K562 (cell line): Measurements from ENCODE around the gene CD6. TPM values are rescaled to one million over a fixed set of nuclear protein-coding genes. Genes with fewer than 3 reads are reported as not detected.

Experiments
- ATAC-seq: fragments of 200-7000 bp; cut with Tn5 transposase; 3 replicates; pipeline ENCODE4 v1.9.1; 2020; ENCODE audit warnings: moderate library complexity
- BruUV-seq: library from RNA; stranded (reverse); fragments of 400-500 nt; replicated peaks from 2 replicates; lab custom pipeline; 2021; lab: Mats Ljungman, UMichigan
- CTCF ChIA-PET: fragments of 300-600 bp; formaldehyde crosslinking; extraction: SDS; loops from one replicate; lab custom pipeline; 2021; ENCODE audit warnings: low intra/inter-chr PET ratio; lab: Yijun Ruan, JAX
- POLR2A ChIA-PET: fragments of 300-600, 350-650 bp; sonication (Branson Sonifier 250); formaldehyde crosslinking; extraction: SDS; loops from one replicate; lab custom pipeline; 2021; ENCODE audit warnings: antibody characterized with exemption, inconsistent platforms; lab: Yijun Ruan, JAX
- DNase-seq, 4 experiments: peaks; one replicate each; pipeline versions ENCODE4 v3.0.0 to v3.0.0-alpha.2; 2011 to 2018; ENCODE audit warnings: low spot score in 3 of 4, mixed read lengths in 3 of 4; ENCODE audit errors: extremely low read depth in 1 of 4
- FAIRE-seq: peaks from 2 replicates; lab custom pipeline; 2011; peaks lifted over from hg19 to GRCh38; lab: Jason Lieb, UNC
- H2AFZ ChIP-seq: 2 replicates; pipeline ENCODE4 v1.6.0; 2011; ENCODE audit warnings: low read depth, low read length, control low read depth, inconsistent platforms
- H3K27ac ChIP-seq: fragments of 200-600 bp; 3 replicates; pipeline ENCODE4 v1.8.0; 2011; ENCODE audit warnings: low read depth, mild to moderate bottlenecking, control low read depth, inconsistent platforms, low read length, moderate library complexity, mixed read lengths; ENCODE audit errors: extremely low read depth
- H3K27me3 ChIP-seq, 2 experiments: fragments of 300-600 bp in 1 of 2; 2 replicates in 1 of 2; 3 replicates in 1 of 2; pipeline versions ENCODE4 v1.6.0 to v1.8.0; 2011; ENCODE audit warnings: inconsistent platforms in 2 of 2, low read length in 2 of 2, mild to moderate bottlenecking in 1 of 2, mixed read lengths in 1 of 2, moderate library complexity in 1 of 2; ENCODE audit not compliant: control insufficient read depth in 2 of 2, insufficient read depth in 2 of 2
- H3K36me3 ChIP-seq: fragments of 300-600 bp; 3 replicates; pipeline ENCODE4 v1.8.0; 2011; ENCODE audit warnings: mild to moderate bottlenecking, low read length, inconsistent platforms; ENCODE audit not compliant: control insufficient read depth, insufficient read depth
- H3K4me1 ChIP-seq, 2 experiments: fragments of 200-600 bp in 1 of 2; replicated peaks in 1 of 2; 2 replicates in 1 of 2; 3 replicates in 1 of 2; pipeline versions ENCODE4 v1.5.1 to v1.8.0; 2011; ENCODE audit warnings: inconsistent platforms in 2 of 2, low read length in 2 of 2, mild to moderate bottlenecking in 1 of 2, mixed read lengths in 1 of 2, moderate library complexity in 1 of 2; ENCODE audit not compliant: control insufficient read depth in 2 of 2, insufficient read depth in 2 of 2
- H3K4me2 ChIP-seq: 2 replicates; pipeline ENCODE4 v1.6.1; 2011; ENCODE audit warnings: low read length, control low read depth, inconsistent platforms, mixed read lengths; ENCODE audit not compliant: insufficient read depth
- H3K4me3 ChIP-seq: fragments of 200-600 bp; sonication (generic), shearing (Covaris generic); 2 replicates; pipeline ENCODE4 v1.5.1; 2016; ENCODE audit warnings: control low read depth, inconsistent platforms
- H3K79me2 ChIP-seq: fragments of 200-600 bp; 3 replicates; pipeline ENCODE4 v1.8.0; 2011; ENCODE audit warnings: low read length, inconsistent platforms; ENCODE audit not compliant: control insufficient read depth, insufficient read depth
- H3K9ac ChIP-seq, 2 experiments: 2 replicates each; pipeline versions ENCODE4 v1.6.0 to v1.6.1; 2011; ENCODE audit warnings: low read depth in 2 of 2, low read length in 2 of 2, control low read depth in 1 of 2, inconsistent platforms in 1 of 2, mild to moderate bottlenecking in 1 of 2, mixed read lengths in 1 of 2; ENCODE audit not compliant: insufficient read depth in 1 of 2
- H3K9me1 ChIP-seq: one replicate; pipeline ENCODE4 v1.6.0; 2011; ENCODE audit warnings: inconsistent platforms, mild to moderate bottlenecking, low read length, moderate library complexity; ENCODE audit not compliant: control insufficient read depth, insufficient read depth
- H3K9me3 ChIP-seq: replicated peaks from 2 replicates; pipeline ENCODE4 v1.5.1; 2011; ENCODE audit warnings: low read depth, low read length, inconsistent platforms; ENCODE audit not compliant: control insufficient read depth, insufficient read depth
- H4K20me1 ChIP-seq: replicated peaks from 2 replicates; pipeline ENCODE4 v1.6.1; 2011; ENCODE audit warnings: low read length, inconsistent platforms, mixed read lengths; ENCODE audit not compliant: control insufficient read depth, insufficient read depth
- HSF4 ChIP-seq: fragments of 250-450 bp; sonication (Bioruptor Pico); IDR thresholded peaks from 2 replicates; pipeline ENCODE4 v2.1.2; 2022; ENCODE audit warnings: mild to moderate bottlenecking, moderate library complexity, borderline replicate concordance
- ILF3 ChIP-seq: fragments of 450-650 bp; IDR thresholded peaks from 2 replicates; pipeline ENCODE4 v1.6.1; 2018; ENCODE audit warnings: antibody characterized with exemption, mild to moderate bottlenecking, moderate library complexity, borderline replicate concordance
- KDM2B ChIP-seq: fragments of 250-450 bp; sonication (Bioruptor Pico); IDR thresholded peaks from 2 replicates; pipeline ENCODE4 v1.8.0; 2021; ENCODE audit warnings: mild to moderate bottlenecking, moderate library complexity
- MCM3 ChIP-seq: fragments of 450-650 bp; IDR thresholded peaks from 2 replicates; pipeline ENCODE4 v1.6.1; 2016
- PYGO2 ChIP-seq: fragments of 450-650 bp; IDR thresholded peaks from 2 replicates; pipeline ENCODE4 v1.6.1; 2016; ENCODE audit warnings: mild to moderate bottlenecking, missing genetic modification characterization, moderate library complexity, missing compliant biosample characterization
- SMARCB1 ChIP-seq: IDR thresholded peaks from 2 replicates; pipeline ENCODE4 v1.6.1; 2011; ENCODE audit warnings: improper control_type of control experiment, low read depth; ENCODE audit not compliant: insufficient read length
- SP2 ChIP-seq: IDR thresholded peaks from 2 replicates; pipeline ENCODE4 v1.6.1; 2011; ENCODE audit warnings: mild to moderate bottlenecking, low read depth, low read length, moderate library complexity; ENCODE audit not compliant: poor library complexity, severe bottlenecking; ENCODE audit errors: extremely low read depth
- SREBF1 ChIP-seq: fragments of 150-350 bp; IDR thresholded peaks from 2 replicates; pipeline ENCODE4 v1.6.1; 2014; ENCODE audit warnings: antibody characterized with exemption, low read depth, low read length, borderline replicate concordance
- SRSF9 ChIP-seq: fragments of 200-400 bp; formaldehyde crosslinking; IDR thresholded peaks from 2 replicates; pipeline ENCODE4 v1.6.1; 2017; ENCODE audit warnings: low read depth, low read length, borderline replicate concordance
- ZNF717 ChIP-seq: fragments of 250-450 bp; sonication (Bioruptor Pico); IDR thresholded peaks from 2 replicates; pipeline ENCODE4 v1.5.0; 2021
- ZNF830 ChIP-seq: fragments of 250-450 bp; sonication (Bioruptor Pico); IDR thresholded peaks from 2 replicates; pipeline ENCODE4 v1.5.0; 2021; ENCODE audit warnings: mild to moderate bottlenecking
- WGBS: fragments of 100-300 bp; shearing (Covaris generic); methylation state at CpG from one replicate; pipeline ENCODE4 v1.1.6; 2016; ENCODE audit warnings: low coverage, mixed read lengths; ENCODE audit not compliant: insufficient coverage; ENCODE audit errors: missing lambda C conversion rate; 5-methylcytosine and 5-hydroxymethylcytosine counted together
- in situ Hi-C: fragments of 300-500 bp; cut with MboI; formaldehyde crosslinking; loops from 4 replicates; pipeline ENCODE4 v1.15.0; 2018; ENCODE audit warnings: inconsistent platforms, mixed read lengths
- intact Hi-C: fragments of 100-400 bp; cut with micrococcal nuclease; formaldehyde crosslinking; loops from 2 replicates; pipeline ENCODE4 v1.14.2; 2022
- polyA plus RNA-seq, 8 experiments: library from polyadenylated mRNA; depleted of rRNA in 4 of 8; stranded (reverse) in 5 of 8; unstranded in 3 of 8; fragments of >200 nt; fragmentation: Nextera tagmentation in 2 of 8; fragmentation: Illumina TruSeq in 1 of 8; extraction: Ambion mirVana in 2 of 8; extraction: Trizol in 1 of 8; gene quantifications; 2 replicates each; pipeline versions ENCODE4 v1.2.1 to v1.2.3, GENCODE V29; 2011 to 2014; ENCODE audit warnings: inconsistent platforms in 1 of 8, missing spikeins in 1 of 8
- total RNA-seq, 7 experiments: library from RNA; depleted of rRNA in 6 of 7; stranded (reverse); fragments of >200 nt in 6 of 7; fragmentation: Illumina TruSeq in 2 of 7; extraction: Trizol in 2 of 7; gene quantifications; 2 replicates each; pipeline versions ENCODE4 v1.2.1 to v1.2.3, GENCODE V29; 2011 to 2021; ENCODE audit warnings: low replicate concordance in 1 of 7
- TF ChIP-seq, protein P1 (sequence below): fragments of 250-450 bp; sonication (Bioruptor Pico); IDR thresholded peaks from 2 replicates; pipeline ENCODE4 v1.4.0; 2020; ENCODE audit warnings: borderline replicate concordance
- TF ChIP-seq, protein P2 (sequence below): fragments of 250-450 bp; sonication (Bioruptor Pico); IDR thresholded peaks from 2 replicates; pipeline ENCODE4 v1.8.0; 2022; ENCODE audit warnings: moderate library complexity, mild to moderate bottlenecking, inconsistent platforms
- TF ChIP-seq, protein P3 (sequence below): fragments of 250-450 bp; sonication (Bioruptor Pico); IDR thresholded peaks from 2 replicates; pipeline ENCODE4 v1.6.1; 2021; ENCODE audit warnings: mild to moderate bottlenecking
- TF ChIP-seq, protein P4 (sequence below): sonication (generic); formaldehyde crosslinking; IDR thresholded peaks from 2 replicates; pipeline ENCODE4 v1.8.0; 2022; ENCODE audit warnings: mild to moderate bottlenecking, missing genetic modification reagents
- TF ChIP-seq, protein P5 (sequence below): IDR thresholded peaks from 3 replicates; pipeline ENCODE4 v1.6.1; 2011; ENCODE audit warnings: borderline replicate concordance, mild to moderate bottlenecking; ENCODE audit not compliant: insufficient read length, insufficient read depth

The CD6 gene
- total and polyA plus RNA-seq, 9 of the 15 experiments (the other 6 are each of a cell fraction or from before 2014, with no cell fraction given), result 0.84 TPM; not detected in 8

DNA sequence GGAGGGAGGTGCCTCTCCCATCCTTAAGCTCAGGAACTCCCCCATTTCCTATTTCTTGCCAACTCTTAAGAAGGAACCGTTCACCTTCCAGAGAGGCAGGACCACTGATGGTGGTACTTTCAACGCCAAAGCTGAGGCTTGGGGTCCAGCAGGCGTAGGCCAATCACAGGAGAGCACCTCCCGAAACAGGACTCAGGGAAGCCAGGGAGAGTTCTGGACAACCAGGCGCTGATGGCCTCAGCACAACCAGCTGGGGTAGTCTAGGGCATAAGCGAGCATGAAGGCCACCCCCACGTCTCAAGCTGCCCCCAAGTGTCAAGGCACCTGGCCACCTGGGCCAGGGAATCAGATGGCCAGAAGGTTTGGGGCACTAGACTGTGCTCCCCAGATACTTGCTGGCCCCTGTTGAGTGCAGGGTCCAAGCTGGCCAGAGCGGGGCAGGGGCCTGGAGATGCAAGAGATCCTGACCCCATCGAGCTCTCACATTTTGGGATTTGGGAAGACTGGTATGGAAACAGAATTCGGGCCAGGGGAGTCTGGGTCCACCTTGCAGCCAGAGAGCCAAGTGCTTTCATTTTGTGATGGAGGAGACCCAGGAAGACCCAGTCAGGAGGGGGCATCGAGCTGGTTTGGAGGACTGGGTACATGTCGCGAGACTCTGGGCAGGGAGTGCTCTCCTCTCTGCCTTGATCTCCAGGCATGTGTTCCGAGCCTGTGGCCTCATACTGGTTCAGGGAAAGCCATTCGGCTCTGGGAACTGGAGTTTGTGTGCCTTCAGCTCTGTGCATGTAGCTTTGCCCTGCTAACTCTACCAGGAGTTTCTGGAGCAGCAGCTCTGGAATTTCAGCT lies 926 bp downstream of the CD6 start:
- Histone ChIP-seq H3K4me2 (no peak overlapping the region), H3K9me1 (no peaks in the 10 kb centered on the region), H3K4me3 (no peak overlapping the region), H3K36me3 (no peaks in the 10 kb centered on the region), H3K27ac (no peak overlapping the region), H3K9ac (no peak overlapping the region; a peak in 1 of 4 replicates), H2AFZ (no peak overlapping the region), H3K79me2 (no peaks in the 10 kb centered on the region), H3K27me3 (peaks cover 20 to 54% of the 10 kb centered on the region in 2 experiments), H3K9me3 (no peaks in the 10 kb centered on the region), H3K4me1 (peaks cover 0 to 4% of the 10 kb centered on the region in 2 experiments; a peak in 1 of 5 replicates), H4K20me1 (no peaks in the 10 kb centered on the region)
- BruUV-seq, result no TSS peak
- no peak for DNase-seq
- intact Hi-C loops (no loop called here), in situ Hi-C loops (no loop called here)
- 2% methylated on average over 15 of the region's 15 CpGs for WGBS
- CTCF ChIA-PET, result no interaction called here
- POLR2A ChIA-PET, result interaction anchor here (0.6 to 1.1 kb wide), 2 partner anchors 50 to 284 kb away, joined by 3 read pairs; no protein-coding TSS in a partner anchor
- FAIRE-seq, result no peak
- no peak for ATAC-seq
- TF ChIP-seq, protein P1, sequence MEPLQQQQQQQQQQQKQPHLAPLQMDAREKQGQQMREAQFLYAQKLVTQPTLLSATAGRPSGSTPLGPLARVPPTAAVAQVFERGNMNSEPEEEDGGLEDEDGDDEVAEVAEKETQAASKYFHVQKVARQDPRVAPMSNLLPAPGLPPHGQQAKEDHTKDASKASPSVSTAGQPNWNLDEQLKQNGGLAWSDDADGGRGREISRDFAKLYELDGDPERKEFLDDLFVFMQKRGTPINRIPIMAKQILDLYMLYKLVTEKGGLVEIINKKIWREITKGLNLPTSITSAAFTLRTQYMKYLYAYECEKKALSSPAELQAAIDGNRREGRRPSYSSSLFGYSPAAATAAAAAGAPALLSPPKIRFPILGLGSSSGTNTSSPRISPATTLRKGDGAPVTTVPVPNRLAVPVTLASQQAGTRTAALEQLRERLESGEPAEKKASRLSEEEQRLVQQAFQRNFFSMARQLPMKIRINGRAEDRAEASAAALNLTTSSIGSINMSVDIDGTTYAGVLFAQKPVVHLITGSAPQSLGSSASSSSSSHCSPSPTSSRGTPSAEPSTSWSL (CRISPR knock-in tag), result no peak
- TF ChIP-seq PYGO2 (tag) (no peak), SMARCB1 (no peak), ZNF717 (CRISPR knock-in tag) (no peak), HSF4 (CRISPR knock-in tag) (no peak), KDM2B (no peak), ZNF830 (CRISPR knock-in tag) (no peak), ILF3 (no peak), MCM3 (no peak), SP2 (no peak), SREBF1 (no peak), SRSF9 (no peak)
- TF ChIP-seq, protein P2, sequence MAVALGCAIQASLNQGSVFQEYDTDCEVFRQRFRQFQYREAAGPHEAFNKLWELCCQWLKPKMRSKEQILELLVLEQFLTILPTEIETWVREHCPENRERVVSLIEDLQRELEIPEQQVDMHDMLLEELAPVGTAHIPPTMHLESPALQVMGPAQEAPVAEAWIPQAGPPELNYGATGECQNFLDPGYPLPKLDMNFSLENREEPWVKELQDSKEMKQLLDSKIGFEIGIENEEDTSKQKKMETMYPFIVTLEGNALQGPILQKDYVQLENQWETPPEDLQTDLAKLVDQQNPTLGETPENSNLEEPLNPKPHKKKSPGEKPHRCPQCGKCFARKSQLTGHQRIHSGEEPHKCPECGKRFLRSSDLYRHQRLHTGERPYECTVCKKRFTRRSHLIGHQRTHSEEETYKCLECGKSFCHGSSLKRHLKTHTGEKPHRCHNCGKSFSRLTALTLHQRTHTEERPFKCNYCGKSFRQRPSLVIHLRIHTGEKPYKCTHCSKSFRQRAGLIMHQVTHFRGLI, result no peak
- TF ChIP-seq, protein P3, sequence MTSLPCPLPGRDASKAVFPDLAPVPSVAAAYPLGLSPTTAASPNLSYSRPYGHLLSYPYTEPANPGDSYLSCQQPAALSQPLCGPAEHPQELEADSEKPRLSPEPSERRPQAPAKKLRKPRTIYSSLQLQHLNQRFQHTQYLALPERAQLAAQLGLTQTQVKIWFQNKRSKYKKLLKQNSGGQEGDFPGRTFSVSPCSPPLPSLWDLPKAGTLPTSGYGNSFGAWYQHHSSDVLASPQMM, result no peak
- TF ChIP-seq, protein P4, sequence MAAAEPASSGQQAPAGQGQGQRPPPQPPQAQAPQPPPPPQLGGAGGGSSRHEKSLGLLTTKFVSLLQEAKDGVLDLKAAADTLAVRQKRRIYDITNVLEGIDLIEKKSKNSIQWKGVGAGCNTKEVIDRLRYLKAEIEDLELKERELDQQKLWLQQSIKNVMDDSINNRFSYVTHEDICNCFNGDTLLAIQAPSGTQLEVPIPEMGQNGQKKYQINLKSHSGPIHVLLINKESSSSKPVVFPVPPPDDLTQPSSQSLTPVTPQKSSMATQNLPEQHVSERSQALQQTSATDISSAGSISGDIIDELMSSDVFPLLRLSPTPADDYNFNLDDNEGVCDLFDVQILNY (CRISPR knock-in tag), result no peak
- TF ChIP-seq, protein P5, sequence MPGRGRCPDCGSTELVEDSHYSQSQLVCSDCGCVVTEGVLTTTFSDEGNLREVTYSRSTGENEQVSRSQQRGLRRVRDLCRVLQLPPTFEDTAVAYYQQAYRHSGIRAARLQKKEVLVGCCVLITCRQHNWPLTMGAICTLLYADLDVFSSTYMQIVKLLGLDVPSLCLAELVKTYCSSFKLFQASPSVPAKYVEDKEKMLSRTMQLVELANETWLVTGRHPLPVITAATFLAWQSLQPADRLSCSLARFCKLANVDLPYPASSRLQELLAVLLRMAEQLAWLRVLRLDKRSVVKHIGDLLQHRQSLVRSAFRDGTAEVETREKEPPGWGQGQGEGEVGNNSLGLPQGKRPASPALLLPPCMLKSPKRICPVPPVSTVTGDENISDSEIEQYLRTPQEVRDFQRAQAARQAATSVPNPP, result no peak
